Measurements from ENCODE around the gene BST1. TPM values are rescaled to one million over a fixed set of nuclear protein-coding genes. Genes with fewer than 3 reads are reported as not detected.

BST1 gene
- total RNA-seq, 1 experiment from 2014 or later: 3.0 TPM

DNA sequence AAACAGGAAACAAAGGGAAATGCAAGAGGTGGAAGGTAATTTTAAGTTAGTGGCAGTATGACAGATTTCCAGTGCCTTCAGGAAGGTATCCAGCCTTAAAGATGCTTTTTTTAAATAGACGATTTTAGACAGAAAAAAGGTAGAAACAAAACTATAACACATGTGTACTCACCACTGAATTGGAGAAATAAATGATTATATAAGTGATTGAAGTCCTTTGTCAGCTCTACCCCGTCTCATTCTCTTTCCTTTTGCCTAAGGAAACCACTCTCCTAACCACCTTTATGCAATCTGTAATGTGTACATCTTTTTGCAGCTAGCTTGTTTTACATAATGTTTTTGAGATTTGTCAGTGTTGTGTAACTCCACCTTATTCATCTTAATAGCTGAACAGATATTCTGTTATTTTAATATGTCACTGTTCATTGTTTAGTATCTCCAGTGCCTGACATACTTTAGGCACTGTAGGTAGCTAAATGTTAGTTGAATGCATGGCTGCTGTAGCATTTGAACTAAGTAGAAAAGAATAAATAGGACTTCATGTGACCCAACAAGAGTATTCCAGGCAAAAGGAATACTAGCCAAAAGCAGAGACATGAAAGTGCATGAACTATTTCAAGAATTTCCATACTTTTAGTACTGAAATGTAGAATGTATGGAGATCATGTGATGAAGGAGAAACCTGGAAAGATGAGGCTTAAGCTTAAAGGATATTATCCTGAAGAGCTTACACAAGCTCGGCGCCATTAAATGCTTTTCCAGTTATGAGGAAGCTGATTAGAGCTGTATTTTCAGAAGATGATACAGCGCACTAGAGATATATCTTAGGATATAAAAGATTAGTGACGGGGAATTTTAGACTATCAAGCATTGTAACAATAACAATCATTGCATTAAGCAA, 20.4 kb upstream of the BST1 start:
- no TSS peak for BruUV-seq (replicated peaks)
- in situ Hi-C loops (cut with HindIII; ENCODE audit: low pct_unique_long_range_greater_than_20kb, low sequenced_read_pairs): no loop called here
- TF ChIP-seq POLR2AphosphoS5 (IDR thresholded peaks at IDR 0.05; ENCODE audit: low read depth, low read length) (no peak), TCF7L2 (IDR thresholded peaks at IDR 0.05; ENCODE audit: low read depth, low read length) (no peak), SIN3A (IDR thresholded peaks at IDR 0.05; ENCODE audit: borderline replicate concordance, insufficient read depth, low read depth, low read length) (no peak)
- TF ChIP-seq, protein P1, sequence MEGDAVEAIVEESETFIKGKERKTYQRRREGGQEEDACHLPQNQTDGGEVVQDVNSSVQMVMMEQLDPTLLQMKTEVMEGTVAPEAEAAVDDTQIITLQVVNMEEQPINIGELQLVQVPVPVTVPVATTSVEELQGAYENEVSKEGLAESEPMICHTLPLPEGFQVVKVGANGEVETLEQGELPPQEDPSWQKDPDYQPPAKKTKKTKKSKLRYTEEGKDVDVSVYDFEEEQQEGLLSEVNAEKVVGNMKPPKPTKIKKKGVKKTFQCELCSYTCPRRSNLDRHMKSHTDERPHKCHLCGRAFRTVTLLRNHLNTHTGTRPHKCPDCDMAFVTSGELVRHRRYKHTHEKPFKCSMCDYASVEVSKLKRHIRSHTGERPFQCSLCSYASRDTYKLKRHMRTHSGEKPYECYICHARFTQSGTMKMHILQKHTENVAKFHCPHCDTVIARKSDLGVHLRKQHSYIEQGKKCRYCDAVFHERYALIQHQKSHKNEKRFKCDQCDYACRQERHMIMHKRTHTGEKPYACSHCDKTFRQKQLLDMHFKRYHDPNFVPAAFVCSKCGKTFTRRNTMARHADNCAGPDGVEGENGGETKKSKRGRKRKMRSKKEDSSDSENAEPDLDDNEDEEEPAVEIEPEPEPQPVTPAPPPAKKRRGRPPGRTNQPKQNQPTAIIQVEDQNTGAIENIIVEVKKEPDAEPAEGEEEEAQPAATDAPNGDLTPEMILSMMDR (IDR thresholded peaks at IDR 0.05): no peak
- TF ChIP-seq, protein P2, sequence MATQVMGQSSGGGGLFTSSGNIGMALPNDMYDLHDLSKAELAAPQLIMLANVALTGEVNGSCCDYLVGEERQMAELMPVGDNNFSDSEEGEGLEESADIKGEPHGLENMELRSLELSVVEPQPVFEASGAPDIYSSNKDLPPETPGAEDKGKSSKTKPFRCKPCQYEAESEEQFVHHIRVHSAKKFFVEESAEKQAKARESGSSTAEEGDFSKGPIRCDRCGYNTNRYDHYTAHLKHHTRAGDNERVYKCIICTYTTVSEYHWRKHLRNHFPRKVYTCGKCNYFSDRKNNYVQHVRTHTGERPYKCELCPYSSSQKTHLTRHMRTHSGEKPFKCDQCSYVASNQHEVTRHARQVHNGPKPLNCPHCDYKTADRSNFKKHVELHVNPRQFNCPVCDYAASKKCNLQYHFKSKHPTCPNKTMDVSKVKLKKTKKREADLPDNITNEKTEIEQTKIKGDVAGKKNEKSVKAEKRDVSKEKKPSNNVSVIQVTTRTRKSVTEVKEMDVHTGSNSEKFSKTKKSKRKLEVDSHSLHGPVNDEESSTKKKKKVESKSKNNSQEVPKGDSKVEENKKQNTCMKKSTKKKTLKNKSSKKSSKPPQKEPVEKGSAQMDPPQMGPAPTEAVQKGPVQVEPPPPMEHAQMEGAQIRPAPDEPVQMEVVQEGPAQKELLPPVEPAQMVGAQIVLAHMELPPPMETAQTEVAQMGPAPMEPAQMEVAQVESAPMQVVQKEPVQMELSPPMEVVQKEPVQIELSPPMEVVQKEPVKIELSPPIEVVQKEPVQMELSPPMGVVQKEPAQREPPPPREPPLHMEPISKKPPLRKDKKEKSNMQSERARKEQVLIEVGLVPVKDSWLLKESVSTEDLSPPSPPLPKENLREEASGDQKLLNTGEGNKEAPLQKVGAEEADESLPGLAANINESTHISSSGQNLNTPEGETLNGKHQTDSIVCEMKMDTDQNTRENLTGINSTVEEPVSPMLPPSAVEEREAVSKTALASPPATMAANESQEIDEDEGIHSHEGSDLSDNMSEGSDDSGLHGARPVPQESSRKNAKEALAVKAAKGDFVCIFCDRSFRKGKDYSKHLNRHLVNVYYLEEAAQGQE (IDR thresholded peaks at IDR 0.05; ENCODE audit: insufficient read depth in 1 of 2, low read depth in 2 of 2, low read length in 1 of 2): no peak
- H3K4me3 ChIP-seq (ENCODE audit: low read depth in 2 of 2, low read length in 2 of 2): peak overlapping the region; percentile 93 to 94
- no peaks in the 10 kb centered on the region for H3K9me3 ChIP-seq (ENCODE audit: control insufficient read depth, insufficient read depth, low read depth, low read length)
- no peak for DNase-seq (ENCODE audit: low read depth, low spot score)
- CTCF ChIA-PET: no interaction called here
- H3K27me3 ChIP-seq (ENCODE audit: control insufficient read depth, insufficient read depth, low read length): no peaks in the 10 kb centered on the region
- peaks cover 16% of the 10 kb centered on the region for H3K36me3 ChIP-seq (ENCODE audit: control insufficient read depth, insufficient read depth, low read length)
- intact Hi-C loops (cut with micrococcal nuclease; ENCODE audit: unreplicated experiment): no loop called here
- ATAC-seq: no peak
- peak overlapping the region; percentile 99 for H3K27ac ChIP-seq (ENCODE audit: low read length)
- peaks cover 10% of the 10 kb centered on the region; the same call in 1 of the 2 replicates for H3K4me1 ChIP-seq (ENCODE audit: control insufficient read depth, insufficient read depth, low read length)
- POLR2A ChIA-PET: interaction anchor here (0.6 to 0.7 kb wide), 2 partner anchors 296 to 723 kb away, joined by 3 read pairs; no protein-coding TSS in a partner anchor

- TF ChIP-seq TCF7L2 (IDR thresholded peaks at IDR 0.05; ENCODE audit: low read depth, low read length) (no peak), POLR2AphosphoS5 (IDR thresholded peaks at IDR 0.05; ENCODE audit: low read depth, low read length) (no peak), SIN3A (IDR thresholded peaks at IDR 0.05; ENCODE audit: borderline replicate concordance, insufficient read depth, low read depth, low read length) (no peak)
- TF ChIP-seq, protein P1 (IDR thresholded peaks at IDR 0.05): no peak
- TF ChIP-seq, protein P2 (IDR thresholded peaks at IDR 0.05; ENCODE audit: insufficient read depth in 1 of 2, low read depth in 2 of 2, low read length in 1 of 2): no peak
- BruUV-seq (replicated peaks): no TSS peak
- intact Hi-C loops (cut with micrococcal nuclease; ENCODE audit: unreplicated experiment): no loop called here
- CTCF ChIA-PET: no interaction called here
- Histone ChIP-seq H3K4me3 (ENCODE audit: low read depth in 2 of 2, low read length in 2 of 2) (peak overlapping the region in 1 of 2 experiments; percentile 93; a peak in 2 of 4 replicates), H3K27me3 (ENCODE audit: control insufficient read depth, insufficient read depth, low read length) (no peaks in the 10 kb centered on the region), H3K9me3 (ENCODE audit: control insufficient read depth, insufficient read depth, low read depth, low read length) (no peaks in the 10 kb centered on the region), H3K27ac (ENCODE audit: low read length) (peak overlapping the region; percentile 99), H3K4me1 (ENCODE audit: control insufficient read depth, insufficient read depth, low read length) (peaks cover 6% of the 10 kb centered on the region; the same call in 1 of the 2 replicates), H3K36me3 (ENCODE audit: control insufficient read depth, insufficient read depth, low read length) (peaks cover 18% of the 10 kb centered on the region)
- DNase-seq (ENCODE audit: low read depth, low spot score) (no peak), ATAC-seq (no peak)
- in situ Hi-C loops (cut with HindIII; ENCODE audit: low pct_unique_long_range_greater_than_20kb, low sequenced_read_pairs): no loop called here
- POLR2A ChIA-PET: no interaction called here
Observed at GRCh38 chr4:15683143-15683495, 19.7 kb upstream of the BST1 start.
